Tibial artery (tissue), 4 donors: Measurements from ENCODE around the gene MSMB.
"Not testable (repeated sequence)": the region's sequence is repeated elsewhere in the genome, so short reads cannot be mapped to it uniquely, and the experiment has no call there.

Experiments
- DNase-seq, 2 donors: peaks; one replicate each; pipeline ENCODE4 v3.0.0-alpha.2; 2019
- H3K27ac ChIP-seq, 2 donors: fragments of 200-600 bp; sonication (generic) in 1 of 2; 1 replicate in 1 of 2; 2 replicates in 1 of 2; pipeline ENCODE4 v1.5.1; 2018 to 2019; ENCODE audit warnings: mild to moderate bottlenecking in 1 of 2
- H3K27me3 ChIP-seq, 2 donors: fragments of 200-600 bp; sonication (generic) in 1 of 2; one replicate each; pipeline versions ENCODE4 v1.5.1 to v1.6.0; 2016 to 2019
- H3K36me3 ChIP-seq, 3 donors: fragments of 200-600 bp; sonication (generic) in 2 of 3; one replicate each; pipeline ENCODE4 v1.5.1; 2016 to 2019; ENCODE audit warnings: mild to moderate bottlenecking in 2 of 3
- H3K4me1 ChIP-seq, 4 donors: fragments of 200-600 bp; sonication (generic) in 2 of 4; 1 replicate in 3 of 4; 2 replicates in 1 of 4; pipeline ENCODE4 v1.5.1; 2016 to 2019
- H3K4me3 ChIP-seq, 2 donors: fragments of 200-600 bp; sonication (generic) in 1 of 2; 1 replicate in 1 of 2; 2 replicates in 1 of 2; pipeline ENCODE4 v1.5.1; 2018 to 2019; ENCODE audit warnings: mild to moderate bottlenecking in 2 of 2
- H3K9me3 ChIP-seq, 3 donors: fragments of 200-600 bp; sonication (generic) in 1 of 3; one replicate each; pipeline ENCODE4 v1.5.1; 2016 to 2019
- CTCF ChIP-seq, 2 experiments: fragments of 200-600 bp in 1 of 2; fragments of 450-650 bp in 1 of 2; IDR thresholded peaks; one replicate each; pipeline ENCODE4 v1.5.1; 2017 to 2019; ENCODE audit warnings: antibody characterized with exemption in 2 of 2, mild to moderate bottlenecking in 1 of 2, moderate library complexity in 1 of 2
- intact Hi-C: fragments of 100-400 bp; cut with DNase I; formaldehyde crosslinking; loops from one replicate; pipeline ENCODE4 v1.15.0; 2023; ENCODE audit warnings: low total_unique reads

Gene MSMB

GRCh38 chr10:46000538-46000937 is 45.5 kb downstream of the MSMB start:
- no peak overlapping the region for H3K27ac ChIP-seq
- H3K4me1 ChIP-seq, result no peaks in the 10 kb centered on the region
- no peaks in the 10 kb centered on the region for H3K9me3 ChIP-seq
- no peak overlapping the region for H3K4me3 ChIP-seq
- H3K36me3 ChIP-seq, result peaks cover 49 to 82% (median 66%) of the 10 kb centered on the region in 3 donors
- TF ChIP-seq CTCF (IDR thresholded peaks at IDR 0.05), result no peak
- DNase-seq, result no peak
- no peaks in the 10 kb centered on the region for H3K27me3 ChIP-seq
- intact Hi-C loops, result no loop called here

GRCh38 chr10:45999955-46000354 is 46.1 kb downstream of the MSMB start:
- DNase-seq, intact Hi-C loops, H3K9me3 ChIP-seq, H3K27ac ChIP-seq, H3K4me1 ChIP-seq, H3K27me3 ChIP-seq, H3K4me3 ChIP-seq: not testable (repeated sequence)
- H3K36me3 ChIP-seq, result peaks cover 45 to 76% (median 61%) of the 10 kb centered on the region in 3 donors

- Histone ChIP-seq H3K4me1 (no peaks in the 10 kb centered on the region), H3K9me3 (no peaks in the 10 kb centered on the region), H3K4me3 (no peak overlapping the region), H3K36me3 (peaks cover 40 to 68% (median 48%) of the 10 kb centered on the region in 3 donors), H3K27me3 (no peaks in the 10 kb centered on the region), H3K27ac (no peak overlapping the region)
- intact Hi-C loops, result no loop called here
- DNase-seq, result no peak
- TF ChIP-seq CTCF (IDR thresholded peaks at IDR 0.05), result no peak
Observed at GRCh38 chr10:45997994-45998763, 47.9 kb downstream of the MSMB start.

GRCh38 chr10:45997557-45997956 is 48.5 kb downstream of the MSMB start:
- Histone ChIP-seq H3K4me1 (no peaks in the 10 kb centered on the region), H3K27ac (no peak overlapping the region)
- no peak for TF ChIP-seq CTCF (IDR thresholded peaks at IDR 0.05)

GRCh38 chr10:45985590-45985989 is 60.5 kb downstream of the MSMB start:
- H3K27ac ChIP-seq, H3K9me3 ChIP-seq, H3K27me3 ChIP-seq, DNase-seq, intact Hi-C loops, H3K4me3 ChIP-seq, H3K4me1 ChIP-seq: not testable (repeated sequence)
- H3K36me3 ChIP-seq, result peaks cover 9 to 30% (median 22%) of the 10 kb centered on the region in 3 donors

More at GRCh38 chr10:45997557-45997956, 48.5 kb downstream of the MSMB start:
- intact Hi-C loops, result no loop called here
- Histone ChIP-seq H3K27me3 (no peaks in the 10 kb centered on the region), H3K9me3 (no peaks in the 10 kb centered on the region), H3K4me3 (no peak overlapping the region), H3K36me3 (peaks cover 36 to 69% (median 46%) of the 10 kb centered on the region in 3 donors)
- DNase-seq, result no peak

GRCh38 chr10:45984473-45984872 is 61.6 kb downstream of the MSMB start:
- intact Hi-C loops, H3K27ac ChIP-seq, DNase-seq, H3K4me1 ChIP-seq, H3K27me3 ChIP-seq, H3K4me3 ChIP-seq, H3K9me3 ChIP-seq: not testable (repeated sequence)
- peaks cover 9 to 30% (median 22%) of the 10 kb centered on the region in 3 donors for H3K36me3 ChIP-seq

- H3K36me3 ChIP-seq, result peaks cover 9 to 30% (median 17%) of the 10 kb centered on the region in 3 donors
- TF ChIP-seq CTCF (IDR thresholded peaks at IDR 0.05), result peak; percentile 14 to 21
- H3K9me3 ChIP-seq, H3K4me3 ChIP-seq, H3K4me1 ChIP-seq, H3K27me3 ChIP-seq, H3K27ac ChIP-seq, intact Hi-C loops: not testable (repeated sequence)
- peak in 1 of 2 donors; percentile 26 for DNase-seq
Observed at GRCh38 chr10:45983538-45984186, 62.4 kb downstream of the MSMB start.
